ENCODE results near the gene UBAC2. TPM values are rescaled to one million over a fixed set of nuclear protein-coding genes. Genes with fewer than 3 reads are reported as not detected.
"Not testable (repeated sequence)": the region's sequence is repeated elsewhere in the genome, so short reads cannot be mapped to it uniquely, and the experiment has no call there.

The UBAC2 gene
- polyA plus RNA-seq, 4 donors, result 56.2 to 92.6 (median 76.0) TPM

DNA sequence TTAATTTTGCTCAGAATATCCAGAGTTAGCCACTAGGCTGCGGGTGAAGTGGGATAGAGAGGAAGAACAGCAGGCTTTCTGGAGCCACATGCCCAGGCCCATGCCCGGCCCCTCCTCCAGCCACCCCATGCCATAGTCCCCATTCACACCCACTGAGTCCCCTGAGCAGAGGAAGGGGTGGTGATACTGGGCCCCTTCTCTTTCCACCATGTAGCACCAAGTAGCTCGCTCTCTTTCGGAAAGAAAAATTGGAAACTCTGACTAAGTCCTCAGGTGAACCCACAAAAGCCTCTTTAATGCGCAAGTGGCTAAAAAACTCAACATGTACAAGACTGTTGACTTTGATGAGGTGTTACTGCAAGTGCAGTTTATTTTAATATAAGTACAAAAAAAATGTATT, 183.3 kb downstream of the UBAC2 start:
- Histone ChIP-seq H3K27me3 (ENCODE audit: control insufficient read depth in 3 of 3, insufficient read depth in 3 of 3, low read length in 3 of 3) (no peaks in the 10 kb centered on the region), H3K4me1 (ENCODE audit: control insufficient read depth in 3 of 3, insufficient read depth in 2 of 3, low read depth in 1 of 3, low read length in 2 of 3) (peaks cover 0 to 6% (median 0%) of the 10 kb centered on the region in 3 donors), H3K4me3 (ENCODE audit: low read depth in 1 of 3, low read length in 3 of 3) (no peak overlapping the region), H3K9me3 (ENCODE audit: control insufficient read depth in 2 of 2, insufficient read depth in 1 of 2, low read depth in 1 of 2, low read length in 1 of 2) (peaks cover 0 to 2% of the 10 kb centered on the region in 2 donors), H3K36me3 (ENCODE audit: control insufficient read depth in 3 of 3, insufficient read depth in 2 of 3, low read depth in 1 of 3, low read length in 3 of 3) (peaks cover 0 to 60% (median 0%) of the 10 kb centered on the region in 3 donors), H3K27ac (ENCODE audit: low read depth in 1 of 3, low read length in 2 of 3) (peak overlapping the region in 1 of 3 donors; percentile 30)
- WGBS, 3 donors, result 88 to 96% (median 94%) methylated on average over 5 of the region's 5 CpGs
- FAIRE-seq (no peak), DNase-seq (no peak)

DNA sequence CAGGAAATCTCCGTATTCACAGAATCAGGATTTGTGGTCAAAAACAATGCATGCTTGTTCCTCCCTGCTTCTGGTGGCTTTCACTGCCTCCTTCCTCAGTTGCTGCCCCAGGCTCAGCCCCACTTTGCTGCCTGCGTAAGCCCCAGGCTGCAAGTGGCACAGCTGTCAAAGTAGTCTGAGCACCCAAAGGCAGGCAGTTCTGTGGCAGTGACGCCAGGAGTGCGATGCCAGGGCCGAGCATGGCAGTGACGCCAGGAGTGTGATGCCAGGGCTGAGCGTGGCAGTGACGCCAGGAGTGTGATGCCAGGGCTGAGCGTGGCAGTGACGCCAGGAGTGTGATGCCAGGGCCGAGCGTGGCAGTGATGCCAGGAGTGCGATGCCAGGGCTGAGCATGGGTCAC, 183.8 kb downstream of the UBAC2 start:
- 79 to 94% (median 89%) methylated on average over 13 of the region's 13 CpGs for WGBS, 3 donors
- Histone ChIP-seq H3K36me3 (ENCODE audit: control insufficient read depth in 3 of 3, insufficient read depth in 2 of 3, low read depth in 1 of 3, low read length in 3 of 3) (peaks cover 0 to 60% (median 0%) of the 10 kb centered on the region in 3 donors), H3K4me3 (ENCODE audit: low read depth in 1 of 3, low read length in 3 of 3) (no peak overlapping the region), H3K9me3 (ENCODE audit: control insufficient read depth in 2 of 2, insufficient read depth in 1 of 2, low read depth in 1 of 2, low read length in 1 of 2) (no peaks in the 10 kb centered on the region), H3K27me3 (ENCODE audit: control insufficient read depth in 3 of 3, insufficient read depth in 3 of 3, low read length in 3 of 3) (no peaks in the 10 kb centered on the region), H3K4me1 (ENCODE audit: control insufficient read depth in 3 of 3, insufficient read depth in 2 of 3, low read depth in 1 of 3, low read length in 2 of 3) (peaks cover 0 to 6% (median 0%) of the 10 kb centered on the region in 3 donors), H3K27ac (ENCODE audit: low read depth in 1 of 3, low read length in 2 of 3) (peak overlapping the region in 1 of 3 donors; percentile 22)
- no peak for DNase-seq
- no peak for FAIRE-seq

- FAIRE-seq (no peak), DNase-seq (no peak)
- Histone ChIP-seq H3K27ac (ENCODE audit: low read depth in 1 of 3, low read length in 2 of 3) (no peak overlapping the region), H3K36me3 (ENCODE audit: control insufficient read depth in 3 of 3, insufficient read depth in 2 of 3, low read depth in 1 of 3, low read length in 3 of 3) (peaks cover 0 to 59% (median 0%) of the 10 kb centered on the region in 3 donors), H3K4me3 (ENCODE audit: low read depth in 1 of 3, low read length in 3 of 3) (no peak overlapping the region), H3K9me3 (ENCODE audit: control insufficient read depth in 2 of 2, insufficient read depth in 1 of 2, low read depth in 1 of 2, low read length in 1 of 2) (no peaks in the 10 kb centered on the region), H3K27me3 (ENCODE audit: control insufficient read depth in 3 of 3, insufficient read depth in 3 of 3, low read length in 3 of 3) (no peaks in the 10 kb centered on the region), H3K4me1 (ENCODE audit: control insufficient read depth in 3 of 3, insufficient read depth in 2 of 3, low read depth in 1 of 3, low read length in 2 of 3) (peaks cover 0 to 6% (median 0%) of the 10 kb centered on the region in 3 donors)
- 92 to 94% (median 93%) methylated on average over 15 of the region's 15 CpGs for whole genome bisulfite sequencing, 3 donors
Observed at GRCh38 chr13:99385161-99385560, 184.5 kb downstream of the UBAC2 start.

- WGBS, 3 donors, result 78 to 81% (median 80%) methylated on average over 6 of the region's 6 CpGs
- Histone ChIP-seq H3K27ac (ENCODE audit: low read depth in 1 of 3, low read length in 2 of 3) (no peak overlapping the region), H3K9me3 (ENCODE audit: control insufficient read depth in 2 of 2, insufficient read depth in 1 of 2, low read depth in 1 of 2, low read length in 1 of 2) (no peaks in the 10 kb centered on the region), H3K4me3 (ENCODE audit: low read depth in 1 of 3, low read length in 3 of 3) (no peak overlapping the region), H3K4me1 (ENCODE audit: control insufficient read depth in 3 of 3, insufficient read depth in 2 of 3, low read depth in 1 of 3, low read length in 2 of 3) (peaks cover 0 to 6% (median 0%) of the 10 kb centered on the region in 3 donors), H3K27me3 (ENCODE audit: control insufficient read depth in 3 of 3, insufficient read depth in 3 of 3, low read length in 3 of 3) (no peaks in the 10 kb centered on the region), H3K36me3 (ENCODE audit: control insufficient read depth in 3 of 3, insufficient read depth in 2 of 3, low read depth in 1 of 3, low read length in 3 of 3) (peaks cover 0 to 54% (median 0%) of the 10 kb centered on the region in 3 donors)
- FAIRE-seq (no peak), DNase-seq (no peak)
Observed at GRCh38 chr13:99385940-99386339, 185.3 kb downstream of the UBAC2 start.

GRCh38 chr13:99386495-99386894, 185.8 kb downstream of the UBAC2 start:
- H3K36me3 ChIP-seq (ENCODE audit: control insufficient read depth in 3 of 3, insufficient read depth in 2 of 3, low read depth in 1 of 3, low read length in 3 of 3), result peaks cover 0 to 49% (median 0%) of the 10 kb centered on the region in 3 donors
- DNase-seq (no peak), FAIRE-seq (no peak)
- 74 to 77% (median 75%) methylated on average over 10 of the region's 10 CpGs for WGBS, 3 donors
- no peak overlapping the region for H3K4me3 ChIP-seq (ENCODE audit: low read depth in 1 of 3, low read length in 3 of 3)
- no peaks in the 10 kb centered on the region for H3K27me3 ChIP-seq (ENCODE audit: control insufficient read depth in 3 of 3, insufficient read depth in 3 of 3, low read length in 3 of 3)
- no peak overlapping the region for H3K27ac ChIP-seq (ENCODE audit: low read depth in 1 of 3, low read length in 2 of 3)
- H3K4me1 ChIP-seq (ENCODE audit: control insufficient read depth in 3 of 3, insufficient read depth in 2 of 3, low read depth in 1 of 3, low read length in 2 of 3), result peaks cover 0 to 6% (median 0%) of the 10 kb centered on the region in 3 donors
- H3K9me3 ChIP-seq (ENCODE audit: control insufficient read depth in 2 of 2, insufficient read depth in 1 of 2, low read depth in 1 of 2, low read length in 1 of 2), result no peaks in the 10 kb centered on the region

- Histone ChIP-seq H3K27ac (ENCODE audit: low read depth in 1 of 3, low read length in 2 of 3) (no peak overlapping the region), H3K4me3 (ENCODE audit: low read depth in 1 of 3, low read length in 3 of 3) (no peak overlapping the region), H3K36me3 (ENCODE audit: control insufficient read depth in 3 of 3, insufficient read depth in 2 of 3, low read depth in 1 of 3, low read length in 3 of 3) (peaks cover 0 to 48% (median 0%) of the 10 kb centered on the region in 3 donors), H3K4me1 (ENCODE audit: control insufficient read depth in 3 of 3, insufficient read depth in 2 of 3, low read depth in 1 of 3, low read length in 2 of 3) (peaks cover 0 to 6% (median 0%) of the 10 kb centered on the region in 3 donors), H3K27me3 (ENCODE audit: control insufficient read depth in 3 of 3, insufficient read depth in 3 of 3, low read length in 3 of 3) (no peaks in the 10 kb centered on the region), H3K9me3 (ENCODE audit: control insufficient read depth in 2 of 2, insufficient read depth in 1 of 2, low read depth in 1 of 2, low read length in 1 of 2) (no peaks in the 10 kb centered on the region)
- DNase-seq (peak; percentile 46 to 52), FAIRE-seq (no peak)
- 55 to 62% (median 57%) methylated on average over 12 of the region's 12 CpGs for WGBS, 3 donors
Observed at GRCh38 chr13:99386911-99387788, 186.5 kb downstream of the UBAC2 start.

DNA sequence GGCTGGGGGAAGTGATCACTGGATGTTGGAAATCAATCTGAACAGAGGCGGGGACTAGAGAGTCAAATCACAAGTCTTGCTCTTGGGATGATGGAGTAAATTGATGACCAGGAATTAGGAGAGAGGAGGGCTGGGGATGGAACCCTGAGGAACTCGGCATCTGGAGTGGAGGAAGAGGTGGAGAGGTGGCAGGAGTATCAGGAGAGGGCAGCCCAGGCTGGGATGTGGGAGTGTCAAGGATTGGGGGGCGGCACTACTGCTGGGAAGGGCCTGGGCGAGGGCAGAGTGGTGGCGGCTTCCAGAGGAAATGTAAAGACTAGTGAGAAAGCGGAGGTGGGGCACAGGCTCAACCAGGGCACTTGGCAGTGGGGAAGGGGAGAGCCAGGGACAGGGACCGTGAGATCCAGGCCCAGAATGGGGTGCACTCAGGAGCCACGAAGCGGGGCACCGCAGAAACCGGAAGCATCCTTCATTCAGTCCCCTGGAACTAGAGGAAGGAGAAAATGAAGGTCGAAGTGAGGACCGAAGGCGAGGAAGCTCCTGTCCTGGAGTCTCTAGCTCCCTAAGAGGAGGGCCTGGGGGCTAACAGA, 187.8 kb downstream of the UBAC2 start:
- WGBS, 3 donors, result 95 to 97% (median 96%) methylated on average over 14 of the region's 14 CpGs
- Histone ChIP-seq H3K9me3 (ENCODE audit: control insufficient read depth in 2 of 2, insufficient read depth in 1 of 2, low read depth in 1 of 2, low read length in 1 of 2) (no peaks in the 10 kb centered on the region), H3K4me3 (ENCODE audit: low read depth in 1 of 3, low read length in 3 of 3) (no peak overlapping the region), H3K4me1 (ENCODE audit: control insufficient read depth in 3 of 3, insufficient read depth in 2 of 3, low read depth in 1 of 3, low read length in 2 of 3) (no peaks in the 10 kb centered on the region), H3K36me3 (ENCODE audit: control insufficient read depth in 3 of 3, insufficient read depth in 2 of 3, low read depth in 1 of 3, low read length in 3 of 3) (peaks cover 0 to 40% (median 0%) of the 10 kb centered on the region in 3 donors), H3K27ac (ENCODE audit: low read depth in 1 of 3, low read length in 2 of 3) (no peak overlapping the region), H3K27me3 (ENCODE audit: control insufficient read depth in 3 of 3, insufficient read depth in 3 of 3, low read length in 3 of 3) (no peaks in the 10 kb centered on the region)
- DNase-seq, result no peak
- FAIRE-seq, result no peak

DNA sequence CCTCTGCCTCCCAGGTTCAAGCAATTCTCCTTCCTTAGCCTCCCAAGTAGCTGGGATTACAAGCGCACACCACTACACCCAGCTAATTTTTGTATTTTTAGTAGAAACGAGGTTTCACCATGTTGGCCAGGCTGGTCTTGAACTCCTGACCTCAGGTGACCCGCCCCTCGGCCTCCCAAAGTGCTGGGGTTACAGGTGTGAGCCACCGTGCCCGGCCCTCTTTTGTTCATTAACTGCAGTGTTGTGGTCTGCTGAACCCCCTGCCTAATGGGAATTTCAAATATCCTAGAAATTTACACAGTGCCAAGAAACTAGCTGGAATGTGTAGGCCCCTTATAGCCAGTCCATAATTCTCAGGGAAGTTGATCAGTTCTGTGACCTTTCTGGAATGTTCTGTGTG, 188.4 kb downstream of the UBAC2 start:
- not testable (repeated sequence) for FAIRE-seq; H3K4me3 ChIP-seq (ENCODE audit: low read depth in 1 of 3, low read length in 3 of 3); H3K27me3 ChIP-seq (ENCODE audit: control insufficient read depth in 3 of 3, insufficient read depth in 3 of 3, low read length in 3 of 3); DNase-seq; H3K4me1 ChIP-seq (ENCODE audit: control insufficient read depth in 3 of 3, insufficient read depth in 2 of 3, low read depth in 1 of 3, low read length in 2 of 3); H3K27ac ChIP-seq (ENCODE audit: low read depth in 1 of 3, low read length in 2 of 3); H3K9me3 ChIP-seq (ENCODE audit: control insufficient read depth in 2 of 2, insufficient read depth in 1 of 2, low read depth in 1 of 2, low read length in 1 of 2)
- peaks cover 0 to 36% (median 0%) of the 10 kb centered on the region in 3 donors for H3K36me3 ChIP-seq (ENCODE audit: control insufficient read depth in 3 of 3, insufficient read depth in 2 of 3, low read depth in 1 of 3, low read length in 3 of 3)
- 85 to 92% (median 89%) methylated on average over 6 of the region's 6 CpGs for WGBS, 3 donors

Measured in small intestine (tissue), 7 donors.